ENCODE results near the gene GRID1.

- no peak for TF ChIP-seq TAF1 (IDR thresholded peaks at IDR 0.05; ENCODE audit: borderline replicate concordance, low read depth, low read length)
- TF ChIP-seq, protein P1, sequence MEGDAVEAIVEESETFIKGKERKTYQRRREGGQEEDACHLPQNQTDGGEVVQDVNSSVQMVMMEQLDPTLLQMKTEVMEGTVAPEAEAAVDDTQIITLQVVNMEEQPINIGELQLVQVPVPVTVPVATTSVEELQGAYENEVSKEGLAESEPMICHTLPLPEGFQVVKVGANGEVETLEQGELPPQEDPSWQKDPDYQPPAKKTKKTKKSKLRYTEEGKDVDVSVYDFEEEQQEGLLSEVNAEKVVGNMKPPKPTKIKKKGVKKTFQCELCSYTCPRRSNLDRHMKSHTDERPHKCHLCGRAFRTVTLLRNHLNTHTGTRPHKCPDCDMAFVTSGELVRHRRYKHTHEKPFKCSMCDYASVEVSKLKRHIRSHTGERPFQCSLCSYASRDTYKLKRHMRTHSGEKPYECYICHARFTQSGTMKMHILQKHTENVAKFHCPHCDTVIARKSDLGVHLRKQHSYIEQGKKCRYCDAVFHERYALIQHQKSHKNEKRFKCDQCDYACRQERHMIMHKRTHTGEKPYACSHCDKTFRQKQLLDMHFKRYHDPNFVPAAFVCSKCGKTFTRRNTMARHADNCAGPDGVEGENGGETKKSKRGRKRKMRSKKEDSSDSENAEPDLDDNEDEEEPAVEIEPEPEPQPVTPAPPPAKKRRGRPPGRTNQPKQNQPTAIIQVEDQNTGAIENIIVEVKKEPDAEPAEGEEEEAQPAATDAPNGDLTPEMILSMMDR (IDR thresholded peaks at IDR 0.05 in 2 of 3, conservative IDR thresholded peaks at IDR 0.05 in 1 of 3; ENCODE audit: control insufficient read depth in 2 of 3, extremely low read depth in 1 of 3, insufficient read depth in 1 of 3, low read depth in 3 of 3, low read length in 3 of 3), result no peak
- no peak for TF ChIP-seq SRF (IDR thresholded peaks at IDR 0.05; ENCODE audit: low read depth in 2 of 2, low read length in 2 of 2)
- TF ChIP-seq SIN3A (IDR thresholded peaks at IDR 0.05; ENCODE audit: low read depth, low read length), result no peak
- TF ChIP-seq NR2C1 (IDR thresholded peaks at IDR 0.05), result no peak
- no peak for TF ChIP-seq SIX5 (IDR thresholded peaks at IDR 0.05; ENCODE audit: low read depth, low read length, severe bottlenecking)
- no peak for TF ChIP-seq NFIC (IDR thresholded peaks at IDR 0.05; ENCODE audit: low read depth, low read length)
- TF ChIP-seq ZSCAN29 (IDR thresholded peaks at IDR 0.05), result no peak
- no peak for TF ChIP-seq FOXK2 (IDR thresholded peaks at IDR 0.05)
- TF ChIP-seq TCF12 (IDR thresholded peaks at IDR 0.05; ENCODE audit: low read depth, low read length), result no peak
- TF ChIP-seq NFYB (IDR thresholded peaks at IDR 0.05; ENCODE audit: insufficient read depth, low read depth, low read length), result no peak
Measured at GRCh38 chr10:86046845-86047460, 319.6 kb downstream of the GRID1 start.
